Measurements from ENCODE around the gene SOWAHA.

The SOWAHA gene

DNA sequence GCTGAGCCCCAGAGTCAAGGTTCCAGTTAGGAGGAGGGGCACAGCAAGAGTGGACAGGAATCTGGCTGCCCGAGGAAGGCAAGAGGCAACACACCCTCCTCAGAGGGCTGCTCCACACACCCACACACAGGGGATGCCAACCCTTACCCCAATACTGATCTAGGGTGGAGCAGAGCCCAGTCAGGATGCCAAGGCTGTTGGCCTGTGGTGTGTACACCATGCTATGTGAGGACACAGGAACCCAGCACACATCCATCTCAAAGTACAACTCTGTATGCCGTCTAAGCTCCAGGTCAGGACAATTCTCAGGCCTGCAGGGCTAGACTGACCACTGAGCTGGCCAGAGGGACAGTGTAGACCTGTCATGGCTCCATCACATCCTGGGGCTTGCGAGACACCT lies 38.7 kb upstream of the SOWAHA start:
- H3K36me3 ChIP-seq (replicated peaks; ENCODE audit: insufficient read depth, low read length), result no peaks in the 10 kb centered on the region
- peaks cover 8% of the 10 kb centered on the region; the same call in 1 of the 2 replicates for H3F3A ChIP-seq (ENCODE audit: insufficient read depth, low read length)
- H3K9me2 ChIP-seq (replicated peaks; ENCODE audit: insufficient read depth, low read length), result no peaks in the 10 kb centered on the region
- no peaks in the 10 kb centered on the region for H3K79me2 ChIP-seq (ENCODE audit: low read length)
- H3K4me2 ChIP-seq (ENCODE audit: low read depth, low read length), result no peak overlapping the region
- H3K27me3 ChIP-seq (replicated peaks; ENCODE audit: insufficient read depth, low read length), result peaks cover 20% of the 10 kb centered on the region
- no peak for DNase-seq
- H2AFZ ChIP-seq (ENCODE audit: low read length), result no peak overlapping the region
- H3K4me3 ChIP-seq (ENCODE audit: low read length), result no peak overlapping the region
- no peaks in the 10 kb centered on the region for H3K4me1 ChIP-seq (ENCODE audit: low read length)
- no peak overlapping the region for H3K9ac ChIP-seq (ENCODE audit: low read length)
- TF ChIP-seq, protein P1, sequence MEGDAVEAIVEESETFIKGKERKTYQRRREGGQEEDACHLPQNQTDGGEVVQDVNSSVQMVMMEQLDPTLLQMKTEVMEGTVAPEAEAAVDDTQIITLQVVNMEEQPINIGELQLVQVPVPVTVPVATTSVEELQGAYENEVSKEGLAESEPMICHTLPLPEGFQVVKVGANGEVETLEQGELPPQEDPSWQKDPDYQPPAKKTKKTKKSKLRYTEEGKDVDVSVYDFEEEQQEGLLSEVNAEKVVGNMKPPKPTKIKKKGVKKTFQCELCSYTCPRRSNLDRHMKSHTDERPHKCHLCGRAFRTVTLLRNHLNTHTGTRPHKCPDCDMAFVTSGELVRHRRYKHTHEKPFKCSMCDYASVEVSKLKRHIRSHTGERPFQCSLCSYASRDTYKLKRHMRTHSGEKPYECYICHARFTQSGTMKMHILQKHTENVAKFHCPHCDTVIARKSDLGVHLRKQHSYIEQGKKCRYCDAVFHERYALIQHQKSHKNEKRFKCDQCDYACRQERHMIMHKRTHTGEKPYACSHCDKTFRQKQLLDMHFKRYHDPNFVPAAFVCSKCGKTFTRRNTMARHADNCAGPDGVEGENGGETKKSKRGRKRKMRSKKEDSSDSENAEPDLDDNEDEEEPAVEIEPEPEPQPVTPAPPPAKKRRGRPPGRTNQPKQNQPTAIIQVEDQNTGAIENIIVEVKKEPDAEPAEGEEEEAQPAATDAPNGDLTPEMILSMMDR (IDR thresholded peaks at IDR 0.05; ENCODE audit: low read length), result no peak
- TF ChIP-seq EZH2phosphoT487 (IDR thresholded peaks at IDR 0.05; ENCODE audit: low read length), result no peak
- TF ChIP-seq EZH2 (optimal IDR thresholded peaks at IDR 0.05; ENCODE audit: low read depth, low read length), result no peak
- H4K20me1 ChIP-seq (ENCODE audit: insufficient read depth, low read length), result no peaks in the 10 kb centered on the region
- no peaks in the 10 kb centered on the region for H3K9me3 ChIP-seq (replicated peaks; ENCODE audit: insufficient read depth, low read length)
- H3K27ac ChIP-seq (ENCODE audit: low read length), result no peak overlapping the region

DNA sequence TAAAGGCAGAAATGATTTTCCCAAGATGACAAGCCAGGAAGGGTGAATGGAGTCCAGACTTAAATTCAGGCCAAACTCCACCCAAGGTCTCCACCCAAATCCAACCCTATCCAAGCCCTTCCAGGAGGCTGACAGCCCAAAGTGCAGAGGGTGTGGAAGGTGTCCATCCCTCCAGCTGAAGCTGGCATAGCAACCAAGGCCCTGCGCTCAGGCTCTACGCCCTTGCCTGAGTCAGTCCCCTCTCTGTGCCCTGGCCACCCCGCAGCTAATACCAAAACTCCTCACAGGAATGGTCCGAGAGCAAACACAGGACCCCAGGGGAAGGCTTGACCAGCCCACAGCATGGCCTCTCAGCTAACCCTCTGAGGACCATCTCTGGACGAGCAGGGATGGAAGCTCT lies 38.2 kb upstream of the SOWAHA start:
- no peaks in the 10 kb centered on the region for H3K9me3 ChIP-seq (replicated peaks; ENCODE audit: insufficient read depth, low read length)
- 0 out of 2 replicates have a peak, but pooled peaks cover 3% of the 10 kb centered on the region for H3K4me1 ChIP-seq (ENCODE audit: low read length)
- no peak overlapping the region for H3K4me3 ChIP-seq (ENCODE audit: low read length)
- peaks cover 8% of the 10 kb centered on the region; the same call in 1 of the 2 replicates for H3F3A ChIP-seq (ENCODE audit: insufficient read depth, low read length)
- TF ChIP-seq, protein P1 (IDR thresholded peaks at IDR 0.05; ENCODE audit: low read length), result no peak
- no peak for TF ChIP-seq EZH2 (optimal IDR thresholded peaks at IDR 0.05; ENCODE audit: low read depth, low read length)
- no peak for TF ChIP-seq EZH2phosphoT487 (IDR thresholded peaks at IDR 0.05; ENCODE audit: low read length)
- no peak overlapping the region for H3K9ac ChIP-seq (ENCODE audit: low read length)
- H3K27ac ChIP-seq (ENCODE audit: low read length), result no peak overlapping the region
- H3K27me3 ChIP-seq (replicated peaks; ENCODE audit: insufficient read depth, low read length), result peaks cover 25% of the 10 kb centered on the region
- H3K36me3 ChIP-seq (replicated peaks; ENCODE audit: insufficient read depth, low read length), result no peaks in the 10 kb centered on the region
- no peaks in the 10 kb centered on the region for H3K9me2 ChIP-seq (replicated peaks; ENCODE audit: insufficient read depth, low read length)
- no peak overlapping the region for H3K4me2 ChIP-seq (ENCODE audit: low read depth, low read length)
- no peak for DNase-seq
- no peaks in the 10 kb centered on the region for H4K20me1 ChIP-seq (ENCODE audit: insufficient read depth, low read length)
- H2AFZ ChIP-seq (ENCODE audit: low read length), result no peak overlapping the region
- H3K79me2 ChIP-seq (ENCODE audit: low read length), result no peaks in the 10 kb centered on the region

DNA sequence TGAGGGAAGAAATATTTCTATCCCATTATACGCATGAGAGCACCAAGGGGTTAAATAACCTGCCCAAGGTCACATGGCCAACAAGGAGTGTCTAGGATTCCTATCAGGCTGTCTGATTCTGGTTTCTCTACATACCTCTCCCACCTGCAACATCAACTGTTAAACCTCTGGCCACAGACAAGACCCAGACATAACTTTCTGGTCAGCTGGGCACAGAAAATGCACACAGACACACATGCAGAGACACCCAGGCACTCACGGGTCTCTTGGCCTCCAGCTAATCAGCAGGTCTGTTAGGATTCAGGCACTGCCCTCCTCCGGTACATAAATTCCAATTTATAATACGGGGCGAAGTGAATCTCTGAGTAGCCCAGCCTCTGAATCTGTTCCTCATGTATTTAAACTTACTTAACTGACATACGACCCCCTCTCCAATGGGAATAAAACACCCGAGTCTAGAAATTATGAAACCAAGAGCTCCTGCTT lies 37.6 kb upstream of the SOWAHA start:
- Histone ChIP-seq H3K36me3 (replicated peaks; ENCODE audit: insufficient read depth, low read length) (no peaks in the 10 kb centered on the region), H3K79me2 (ENCODE audit: low read length) (no peaks in the 10 kb centered on the region), H3K27me3 (replicated peaks; ENCODE audit: insufficient read depth, low read length) (peaks cover 25% of the 10 kb centered on the region)

More for the DNA sequence above, 37.6 kb upstream of the SOWAHA start:
- DNase-seq, result no peak
- no peak overlapping the region for H2AFZ ChIP-seq (ENCODE audit: low read length)
- H3F3A ChIP-seq (ENCODE audit: insufficient read depth, low read length), result peaks cover 11% of the 10 kb centered on the region; the same call in 1 of the 2 replicates
- H3K4me2 ChIP-seq (ENCODE audit: low read depth, low read length), result no peak overlapping the region
- 0 out of 2 replicates have a peak, but pooled peaks cover 8% of the 10 kb centered on the region for H3K4me1 ChIP-seq (ENCODE audit: low read length)
- H3K4me3 ChIP-seq (ENCODE audit: low read length), result no peak overlapping the region
- H3K9ac ChIP-seq (ENCODE audit: low read length), result no peak overlapping the region
- H3K27ac ChIP-seq (ENCODE audit: low read length), result no peak overlapping the region
- no peaks in the 10 kb centered on the region for H4K20me1 ChIP-seq (ENCODE audit: insufficient read depth, low read length)
- H3K9me2 ChIP-seq (replicated peaks; ENCODE audit: insufficient read depth, low read length), result no peaks in the 10 kb centered on the region
- TF ChIP-seq, protein P1 (IDR thresholded peaks at IDR 0.05; ENCODE audit: low read length), result no peak
- H3K9me3 ChIP-seq (replicated peaks; ENCODE audit: insufficient read depth, low read length), result no peaks in the 10 kb centered on the region
